Thyroid gland (tissue), 4 donors: Measurements from ENCODE around the gene SMIM34.
"Not testable (repeated sequence)": the region's sequence is repeated elsewhere in the genome, so short reads cannot be mapped to it uniquely, and the experiment has no call there.

ENCODE experiments used
- CTCF ChIP-seq, 6 experiments: fragments of 200-600 bp in 3 of 6; fragments of 450-650 bp in 3 of 6; sonication (generic) in 3 of 6; IDR thresholded peaks; one replicate each; pipeline ENCODE4 v1.5.1; 2016 to 2019; ENCODE audit warnings: antibody characterized with exemption in 6 of 6, mild to moderate bottlenecking in 2 of 6, inconsistent platforms in 1 of 6, moderate library complexity in 1 of 6
- POLR2A ChIP-seq, 2 donors: fragments of 450-650 bp; IDR thresholded peaks; one replicate each; pipeline ENCODE4 v1.6.1; 2017; ENCODE audit warnings: antibody characterized with exemption in 2 of 2, mild to moderate bottlenecking in 2 of 2, moderate library complexity in 1 of 2

DNA sequence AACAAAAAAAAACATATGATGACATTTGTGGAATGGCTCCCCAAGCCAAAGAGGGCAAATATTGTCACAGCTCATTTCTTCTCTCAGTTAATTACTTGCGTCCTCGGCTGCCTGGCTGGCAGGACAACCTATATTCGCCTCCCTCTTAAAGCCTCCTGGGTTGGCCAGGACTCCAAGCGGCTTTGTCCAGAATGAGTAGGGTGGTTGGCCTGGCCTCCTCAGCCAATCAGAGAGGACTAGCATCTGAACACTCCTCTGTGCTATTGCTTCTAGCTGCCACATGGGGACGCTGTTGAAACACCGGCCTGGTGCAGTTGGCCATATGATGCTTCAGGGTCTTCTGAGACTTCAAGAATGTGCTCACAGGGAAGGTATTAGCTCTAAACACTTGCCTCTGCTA lies 4.7 kb upstream of the SMIM34 start:
- not testable (repeated sequence) for TF ChIP-seq CTCF, POLR2A (IDR thresholded peaks at IDR 0.05)
